SKM-1 (cell line): ENCODE data around the gene MCTS1.
A peak's percentile ranks its signal among the peaks of the same experiment; 100 is the strongest.
"Not testable (repeated sequence)": the region's sequence is repeated elsewhere in the genome, so short reads cannot be mapped to it uniquely, and the experiment has no call there.

Source experiments
- DNase-seq: peaks from one replicate; lab custom pipeline; 2025; ENCODE audit not compliant: unreplicated experiment; lab: John Stamatoyannopoulos, UW

The MCTS1 gene

DNA sequence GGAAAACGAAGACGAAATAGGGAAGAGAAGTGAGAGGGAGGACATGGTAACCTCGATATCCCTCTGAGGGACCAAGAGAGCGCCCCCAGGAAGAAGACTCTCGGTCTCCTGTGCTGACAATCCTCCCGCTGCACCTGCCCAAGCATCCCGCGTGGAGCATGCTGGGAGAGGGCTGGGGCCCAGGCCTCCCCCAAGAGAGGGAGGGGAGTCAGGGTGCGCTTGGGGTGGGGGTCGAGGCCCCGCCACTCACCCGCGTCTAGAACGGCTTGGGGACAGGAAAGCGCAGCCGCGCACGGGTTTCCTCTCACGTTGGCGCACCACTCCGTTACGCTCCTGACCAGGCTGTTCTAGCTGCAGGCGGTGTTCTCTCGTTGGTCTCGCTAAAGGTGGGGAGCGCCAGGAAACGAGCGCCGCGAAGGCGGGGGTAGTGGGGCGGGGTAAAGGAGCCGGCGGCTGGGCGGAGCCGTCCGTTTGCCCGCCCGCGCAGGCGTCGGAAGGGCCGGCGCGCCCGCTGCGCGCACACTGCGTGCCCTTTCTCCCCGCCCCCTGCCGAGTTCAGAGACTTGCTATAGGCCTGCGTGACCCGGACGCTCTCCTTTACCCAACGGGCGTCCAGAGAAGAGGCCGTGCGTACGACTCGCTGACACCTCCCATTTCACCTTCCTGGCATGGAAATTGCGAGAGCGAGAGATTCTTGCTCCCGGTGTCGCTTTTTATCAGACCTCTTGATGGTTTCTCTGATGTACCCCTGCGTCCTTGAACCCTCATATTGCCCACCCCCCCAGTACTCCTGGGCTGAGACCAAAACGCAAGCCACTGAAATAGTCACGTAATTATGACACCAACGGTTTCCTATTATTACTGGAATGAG, 26.0 kb downstream of the MCTS1 start, which contains the start of gene C1GALT1C1:
Gene C1GALT1C1 (minus strand): TSS at position 388 of the 871 bp plus-strand sequence. CDS start 2,888 bp downstream, outside the sequence.
- peak; percentile 89 for DNase-seq

GRCh38 chrX:120638619-120639018, 34.7 kb downstream of the MCTS1 start:
- DNase-seq = no peak

GRCh38 chrX:120642871-120643270, 39.0 kb downstream of the MCTS1 start:
- DNase-seq = no peak

DNA sequence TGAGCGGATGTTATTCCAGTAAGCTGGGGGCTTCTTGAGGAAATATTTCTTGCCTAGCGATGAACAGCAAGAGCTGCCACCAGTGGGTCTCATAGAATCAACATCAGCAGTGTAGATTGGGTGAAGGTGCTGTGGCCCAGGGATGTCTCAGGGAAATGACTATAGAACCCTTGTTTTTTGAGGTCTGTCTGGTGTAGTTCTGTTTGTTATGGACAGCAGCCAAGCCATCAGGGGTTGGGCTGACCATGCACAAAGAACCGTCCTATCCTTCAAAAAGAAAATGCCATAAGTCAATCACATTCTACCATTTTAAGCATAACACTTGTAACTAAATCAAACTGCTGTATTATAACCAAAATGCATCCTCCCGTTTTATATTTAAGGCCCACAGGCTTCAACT, 43.2 kb downstream of the MCTS1 start:
- DNase-seq = no peak

DNA sequence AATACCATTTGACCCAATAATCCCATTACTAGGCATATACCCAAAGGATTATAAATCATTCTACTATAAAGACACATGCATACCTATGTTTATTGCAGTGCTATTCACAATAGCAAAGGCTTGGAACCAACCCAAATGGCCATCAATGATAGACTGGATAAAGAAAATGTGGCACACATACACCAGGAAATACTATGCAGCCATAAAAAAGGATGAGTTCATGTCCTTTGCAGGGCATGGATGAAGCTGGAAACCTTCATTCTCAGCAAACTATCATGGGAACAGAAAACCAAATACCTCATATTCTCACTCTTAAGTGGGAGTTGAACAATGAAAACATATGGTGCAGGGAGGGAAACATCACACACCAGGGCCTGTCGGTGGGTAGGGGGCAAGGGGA, 48.4 kb downstream of the MCTS1 start:
- DNase-seq = not testable (repeated sequence)

DNA sequence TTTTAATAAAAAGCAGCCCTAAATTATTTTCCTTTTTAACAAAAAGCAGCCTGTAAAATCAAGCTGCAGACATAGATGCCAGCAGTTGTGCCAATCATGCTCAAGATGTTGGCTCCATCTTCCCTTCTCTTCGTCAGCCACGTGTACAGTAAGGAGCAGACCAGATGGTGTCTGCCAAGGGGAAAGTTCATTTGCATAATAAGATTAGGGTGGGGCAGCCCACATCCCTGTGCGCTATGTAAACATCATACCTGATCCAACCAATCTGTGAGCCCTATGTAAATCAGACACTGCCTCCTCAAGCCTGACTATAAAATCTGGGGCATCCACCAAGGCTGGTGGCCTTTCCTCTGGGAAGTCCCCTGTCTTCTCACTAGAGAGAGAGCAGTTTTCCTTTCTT, 49.1 kb downstream of the MCTS1 start:
- no peak for DNase-seq

DNA sequence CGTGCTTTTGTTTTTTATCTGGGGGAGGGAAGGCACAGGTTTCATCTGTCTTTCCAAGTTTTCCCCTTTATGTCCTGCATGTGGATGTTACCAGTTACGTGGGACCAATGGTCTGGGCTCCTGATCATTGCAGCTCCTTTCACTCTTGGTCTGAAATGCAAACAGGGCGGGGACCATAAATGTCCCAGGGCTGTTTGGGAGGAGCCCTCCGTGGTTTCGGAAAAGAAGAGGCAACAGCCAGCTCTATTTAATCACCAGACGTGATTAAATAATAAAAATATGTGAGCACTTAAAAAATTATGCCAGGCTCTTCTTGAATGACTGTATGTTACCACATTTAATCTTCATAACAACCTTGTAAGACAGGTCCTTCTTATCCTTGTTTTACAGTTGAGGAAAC, 56.7 kb downstream of the MCTS1 start:
- DNase-seq = no peak
